HepG2 (cell line): ENCODE measurements around the gene VPREB3. TPM values are rescaled to one million over a fixed set of nuclear protein-coding genes. Genes with fewer than 3 reads are reported as not detected.
A peak's percentile ranks its signal among the peaks of the same experiment; 100 is the strongest.

Source experiments
- ATAC-seq: fragments of 200-7000 bp; cut with Tn5 transposase; 3 replicates; pipeline ENCODE4 v1.9.1; 2020; ENCODE audit warnings: mild to moderate bottlenecking, moderate library complexity
- BruUV-seq: library from RNA; stranded (reverse); fragments of 400-500 nt; replicated peaks from 2 replicates; lab custom pipeline; 2021; lab: Mats Ljungman, UMichigan
- CTCF ChIA-PET: fragments of 300-600 bp; formaldehyde crosslinking; extraction: SDS; loops from one replicate; lab custom pipeline; 2021; ENCODE audit warnings: low total read pairs, inconsistent platforms, low intra/inter-chr PET ratio; lab: Yijun Ruan, JAX
- POLR2A ChIA-PET: fragments of 350-600 bp; sonication (Branson Sonifier 250); formaldehyde crosslinking; loops from one replicate; lab custom pipeline; 2020; ENCODE audit warnings: antibody characterized with exemption, inconsistent platforms; lab: Yijun Ruan, JAX
- DNase-seq: peaks from one replicate; pipeline ENCODE4 v3.0.0-alpha.2; 2015; ENCODE audit warnings: low spot score
- FAIRE-seq: peaks from 3 replicates; lab custom pipeline; 2011; peaks lifted over from hg19 to GRCh38; lab: Jason Lieb, UNC
- H2AFZ ChIP-seq: one replicate; pipeline ENCODE4 v1.6.1; 2011; ENCODE audit warnings: low read length, inconsistent platforms
- H3K27ac ChIP-seq: fragments of 300-600 bp; 3 replicates; pipeline ENCODE4 v1.8.0; 2011; ENCODE audit warnings: mixed run types, mild to moderate bottlenecking, mixed read lengths, low read length, inconsistent platforms; ENCODE audit not compliant: insufficient read depth; ENCODE audit errors: extremely low read length
- H3K27me3 ChIP-seq, 2 experiments: fragments of 200-600 bp in 1 of 2; 2 replicates in 1 of 2; 3 replicates in 1 of 2; pipeline versions ENCODE4 v1.6.0 to v1.8.0; 2011; ENCODE audit warnings: low read length in 2 of 2, mild to moderate bottlenecking in 2 of 2, moderate library complexity in 2 of 2, inconsistent platforms in 1 of 2; ENCODE audit not compliant: insufficient read depth in 2 of 2, control insufficient read depth in 1 of 2
- H3K36me3 ChIP-seq, 2 experiments: fragments of 200-600 bp in 1 of 2; replicated peaks in 1 of 2; 2 replicates in 1 of 2; 3 replicates in 1 of 2; pipeline versions ENCODE4 v1.5.1 to v1.8.0; 2011; ENCODE audit warnings: low read length in 2 of 2, inconsistent platforms in 1 of 2; ENCODE audit not compliant: insufficient read depth in 2 of 2, control insufficient read depth in 1 of 2
- H3K4me1 ChIP-seq: 2 replicates; pipeline ENCODE4 v1.5.1; 2012; ENCODE audit warnings: low read length, inconsistent platforms; ENCODE audit not compliant: insufficient read depth
- H3K4me2 ChIP-seq: 2 replicates; pipeline ENCODE4 v1.6.0; 2011; ENCODE audit warnings: low read depth, low read length, inconsistent platforms
- H3K4me3 ChIP-seq, 3 experiments: fragments of 200-600 bp in 1 of 3; sonication (generic), shearing (Covaris generic) in 1 of 3; replicated peaks in 1 of 3; 2 replicates each; pipeline ENCODE4 v1.5.1; 2011 to 2016; ENCODE audit warnings: low read length in 3 of 3, inconsistent platforms in 2 of 3, low read depth in 2 of 3, mild to moderate bottlenecking in 2 of 3, control low read depth in 1 of 3, mixed read lengths in 1 of 3; ENCODE audit not compliant: insufficient read depth in 1 of 3
- H3K79me2 ChIP-seq: one replicate; pipeline ENCODE4 v1.6.1; 2011; ENCODE audit warnings: low read length, inconsistent platforms; ENCODE audit not compliant: insufficient read depth
- H3K9ac ChIP-seq: 2 replicates; pipeline ENCODE4 v1.6.0; 2011; ENCODE audit warnings: mild to moderate bottlenecking, low read depth, low read length, inconsistent platforms; ENCODE audit not compliant: insufficient read depth
- H3K9me3 ChIP-seq: 2 replicates; pipeline ENCODE4 v1.5.1; 2012; ENCODE audit warnings: mild to moderate bottlenecking, low read length
- H4K20me1 ChIP-seq: 2 replicates; pipeline ENCODE4 v1.6.0; 2011; ENCODE audit warnings: inconsistent platforms, mild to moderate bottlenecking, low read length, moderate library complexity; ENCODE audit not compliant: insufficient read depth
- FOXO1 ChIP-seq: sonication (generic); formaldehyde crosslinking; IDR thresholded peaks from 2 replicates; pipeline ENCODE4 v1.4.0; 2020; ENCODE audit warnings: missing genetic modification reagents
- KAT2B ChIP-seq: fragments of 150-350 bp; IDR thresholded peaks from 2 replicates; pipeline ENCODE4 v1.6.1; 2014; ENCODE audit warnings: low read depth, low read length, borderline replicate concordance
- KDM2A ChIP-seq: sonication (generic); formaldehyde crosslinking; IDR thresholded peaks from 2 replicates; pipeline ENCODE4 v1.4.0; 2020; ENCODE audit warnings: low read depth, missing genetic modification reagents, borderline replicate concordance
- MED1 ChIP-seq: sonication (generic); formaldehyde crosslinking; IDR thresholded peaks from 2 replicates; pipeline ENCODE4 v1.4.0; 2020; ENCODE audit warnings: missing genetic modification reagents
- ONECUT2 ChIP-seq: sonication (generic); formaldehyde crosslinking; IDR thresholded peaks from 2 replicates; pipeline ENCODE4 v1.4.0; 2020; ENCODE audit warnings: missing genetic modification reagents
- SP5 ChIP-seq: IDR thresholded peaks from 2 replicates; pipeline ENCODE4 v1.6.1; 2016; ENCODE audit warnings: low read depth, borderline replicate concordance
- TBX2 ChIP-seq: sonication (generic); formaldehyde crosslinking; IDR thresholded peaks from 2 replicates; pipeline ENCODE4 v1.5.0; 2020; ENCODE audit warnings: missing genetic modification reagents, mild to moderate bottlenecking, borderline replicate concordance
- ZMAT3 ChIP-seq: sonication (generic); formaldehyde crosslinking; conservative IDR thresholded peaks from 2 replicates; pipeline ENCODE4 v1.7.0; 2021; ENCODE audit warnings: missing genetic modification reagents
- ZNF773 ChIP-seq: sonication (generic); formaldehyde crosslinking; IDR thresholded peaks from 2 replicates; pipeline ENCODE4 v1.4.0; 2020; ENCODE audit warnings: missing genetic modification reagents, borderline replicate concordance
- ZNF850 ChIP-seq: sonication (generic); formaldehyde crosslinking; conservative IDR thresholded peaks from 2 replicates; pipeline ENCODE4 v1.9.0; 2021; ENCODE audit warnings: mild to moderate bottlenecking, missing genetic modification reagents
- WGBS: methylation state at CpG from one replicate; pipeline ENCODE4 v1.1.6; 2017; ENCODE audit warnings: low lambda C conversion rate; 5-methylcytosine and 5-hydroxymethylcytosine counted together
- in situ Hi-C: cut with HindIII; loops from 2 replicates; pipeline ENCODE4 v1.10.0; 2017; ENCODE audit warnings: low pct_unique_long_range_greater_than_20kb; ENCODE audit not compliant: extremely low pct_ligation_motif_present
- intact Hi-C: fragments of 100-400 bp; cut with micrococcal nuclease; formaldehyde crosslinking; loops from one replicate; pipeline ENCODE4 v1.10.0; 2022; ENCODE audit not compliant: unreplicated experiment
- polyA plus RNA-seq, 8 experiments: library from polyadenylated mRNA; depleted of rRNA in 3 of 8; stranded (reverse) in 7 of 8; unstranded in 1 of 8; fragments of >200 nt; fragmentation: Illumina TruSeq in 4 of 8; extraction: Trizol in 4 of 8; gene quantifications; 2 replicates each; pipeline versions ENCODE4 v1.2.1 to v1.2.3, GENCODE V29; 2011 to 2016; ENCODE audit warnings: low read depth in 4 of 8, missing spikeins in 1 of 8, mixed read lengths in 1 of 8; ENCODE audit not compliant: insufficient read depth in 1 of 8
- total RNA-seq, 5 experiments: library from RNA; depleted of rRNA; stranded (reverse); fragments of >200 nt; fragmentation: Illumina TruSeq; extraction: Trizol; gene quantifications; 2 replicates each; pipeline ENCODE4 v1.2.3, GENCODE V29; 2016; ENCODE audit warnings: low read depth in 1 of 5
- TF ChIP-seq, protein P1 (sequence below): sonication (generic); formaldehyde crosslinking; IDR thresholded peaks from 2 replicates; pipeline ENCODE4 v1.5.1; 2020; ENCODE audit warnings: mild to moderate bottlenecking, missing genetic modification reagents, moderate library complexity
- TF ChIP-seq, protein P2 (sequence below): IDR thresholded peaks from 2 replicates; pipeline ENCODE4 v1.6.1; 2018; ENCODE audit warnings: missing genetic modification reagents, mild to moderate bottlenecking, missing compliant biosample characterization
- TF ChIP-seq, protein P3 (sequence below): sonication (generic); formaldehyde crosslinking; IDR thresholded peaks from 2 replicates; pipeline ENCODE4 v1.4.0; 2020; ENCODE audit warnings: missing genetic modification reagents, borderline replicate concordance
- TF ChIP-seq, protein P4 (sequence below): sonication (generic); formaldehyde crosslinking; IDR thresholded peaks from 2 replicates; pipeline ENCODE4 v1.4.0; 2020; ENCODE audit warnings: missing genetic modification reagents

Gene VPREB3
- total and polyA plus RNA-seq, 2 of the 13 experiments (the other 11 are each of a cell fraction or from before 2014, with no cell fraction given), result 0.22 TPM; not detected in 1

DNA sequence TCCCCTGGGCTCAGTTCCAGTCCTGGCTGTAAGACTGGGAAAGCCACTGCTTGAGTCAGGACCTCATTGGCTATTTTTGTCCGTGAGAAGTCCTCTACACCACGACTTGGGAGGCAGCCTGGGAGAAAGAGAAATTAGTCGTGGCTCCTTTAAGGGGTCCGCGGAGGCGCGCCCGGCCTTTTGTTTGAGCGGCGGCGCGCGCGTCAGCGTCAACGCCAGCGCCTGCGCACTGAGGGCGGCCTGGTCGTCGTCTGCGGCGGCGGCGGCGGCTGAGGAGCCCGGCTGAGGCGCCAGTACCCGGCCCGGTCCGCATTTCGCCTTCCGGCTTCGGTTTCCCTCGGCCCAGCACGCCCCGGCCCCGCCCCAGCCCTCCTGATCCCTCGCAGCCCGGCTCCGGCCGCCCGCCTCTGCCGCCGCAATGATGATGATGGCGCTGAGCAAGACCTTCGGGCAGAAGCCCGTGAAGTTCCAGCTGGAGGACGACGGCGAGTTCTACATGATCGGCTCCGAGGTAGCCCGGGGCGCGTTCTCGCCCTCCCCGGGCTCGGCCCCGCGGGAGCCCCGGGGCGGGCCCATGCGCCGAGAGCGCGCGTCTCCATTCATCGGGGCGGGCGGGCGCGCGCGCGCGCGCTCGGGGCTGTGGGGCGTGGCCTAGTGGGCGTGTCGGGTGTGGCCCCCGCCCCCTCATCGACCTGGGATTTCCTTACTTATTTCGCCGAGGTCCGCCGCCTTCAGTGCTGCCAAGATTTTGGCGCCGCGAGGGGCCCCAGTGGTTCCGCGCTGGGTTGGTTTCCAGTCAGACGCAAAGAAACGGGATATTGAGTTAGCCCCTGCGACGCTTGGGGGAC, 32.8 kb upstream of the VPREB3 start, which contains the start of gene SMARCB1:
Gene SMARCB1, plus strand, starts transcription at position 215 of the 848 bp plus-strand sequence. Its CDS starts 204 bp downstream, at position 419.
- POLR2A ChIA-PET, result interaction anchor here (0.6 to 7.1 kb wide), 7 partner anchors 12 to 70 kb away, joined by 3 to 201 read pairs (median 5); partner anchors contain the start of genes CHCHD10, MMP11 and SLC2A11
- H3K9me3 ChIP-seq, result no peaks in the 10 kb centered on the region
- peaks cover 23% of the 10 kb centered on the region for H4K20me1 ChIP-seq
- peak within 1 kb of the TSS; percentile 99 for H3K9ac ChIP-seq
- CTCF ChIA-PET, result no interaction called here
- intact Hi-C loops (loop anchor here (5.0 kb wide), 1 partner anchor 70 kb away; the partner anchor contains the start of gene SLC2A11), in situ Hi-C loops (no loop called here)
- H3K36me3 ChIP-seq, result peaks cover 4 to 7% of the 10 kb centered on the region in 2 experiments; a peak in 4 of 5 replicates
- H3K4me3 ChIP-seq, result peak within 1 kb of the TSS; percentile 84 to 92 (median 90)
- peak within 1 kb of the TSS; percentile 58 for H2AFZ ChIP-seq
- peaks cover 44% of the 10 kb centered on the region for H3K79me2 ChIP-seq
- H3K4me2 ChIP-seq, result peak within 1 kb of the TSS; percentile 99
- no peak for FAIRE-seq
- WGBS, result 0% methylated on average over 17 of the region's 97 CpGs
- DNase-seq, result peak; percentile 70
- no peaks in the 10 kb centered on the region for H3K27me3 ChIP-seq
- peak; percentile 43 for ATAC-seq
- H3K27ac ChIP-seq, result peak within 1 kb of the TSS; percentile 99
- peaks cover 71% of the 10 kb centered on the region for H3K4me1 ChIP-seq
- BruUV-seq, result no TSS peak
- TF ChIP-seq, protein P1, sequence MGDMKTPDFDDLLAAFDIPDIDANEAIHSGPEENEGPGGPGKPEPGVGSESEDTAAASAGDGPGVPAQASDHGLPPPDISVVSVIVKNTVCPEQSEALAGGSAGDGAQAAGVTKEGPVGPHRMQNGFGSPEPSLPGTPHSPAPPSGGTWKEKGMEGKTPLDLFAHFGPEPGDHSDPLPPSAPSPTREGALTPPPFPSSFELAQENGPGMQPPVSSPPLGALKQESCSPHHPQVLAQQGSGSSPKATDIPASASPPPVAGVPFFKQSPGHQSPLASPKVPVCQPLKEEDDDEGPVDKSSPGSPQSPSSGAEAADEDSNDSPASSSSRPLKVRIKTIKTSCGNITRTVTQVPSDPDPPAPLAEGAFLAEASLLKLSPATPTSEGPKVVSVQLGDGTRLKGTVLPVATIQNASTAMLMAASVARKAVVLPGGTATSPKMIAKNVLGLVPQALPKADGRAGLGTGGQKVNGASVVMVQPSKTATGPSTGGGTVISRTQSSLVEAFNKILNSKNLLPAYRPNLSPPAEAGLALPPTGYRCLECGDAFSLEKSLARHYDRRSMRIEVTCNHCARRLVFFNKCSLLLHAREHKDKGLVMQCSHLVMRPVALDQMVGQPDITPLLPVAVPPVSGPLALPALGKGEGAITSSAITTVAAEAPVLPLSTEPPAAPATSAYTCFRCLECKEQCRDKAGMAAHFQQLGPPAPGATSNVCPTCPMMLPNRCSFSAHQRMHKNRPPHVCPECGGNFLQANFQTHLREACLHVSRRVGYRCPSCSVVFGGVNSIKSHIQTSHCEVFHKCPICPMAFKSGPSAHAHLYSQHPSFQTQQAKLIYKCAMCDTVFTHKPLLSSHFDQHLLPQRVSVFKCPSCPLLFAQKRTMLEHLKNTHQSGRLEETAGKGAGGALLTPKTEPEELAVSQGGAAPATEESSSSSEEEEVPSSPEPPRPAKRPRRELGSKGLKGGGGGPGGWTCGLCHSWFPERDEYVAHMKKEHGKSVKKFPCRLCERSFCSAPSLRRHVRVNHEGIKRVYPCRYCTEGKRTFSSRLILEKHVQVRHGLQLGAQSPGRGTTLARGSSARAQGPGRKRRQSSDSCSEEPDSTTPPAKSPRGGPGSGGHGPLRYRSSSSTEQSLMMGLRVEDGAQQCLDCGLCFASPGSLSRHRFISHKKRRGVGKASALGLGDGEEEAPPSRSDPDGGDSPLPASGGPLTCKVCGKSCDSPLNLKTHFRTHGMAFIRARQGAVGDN (CRISPR knock-in tag), result peak; percentile 87
- TF ChIP-seq TBX2 (CRISPR knock-in tag) (peak; percentile 40), ZMAT3 (CRISPR knock-in tag) (peak; percentile 79; the same call in 1 of the 2 replicates), ZNF850 (CRISPR knock-in tag) (no peak), KDM2A (peak; percentile 56; the same call in 1 of the 2 replicates), MED1 (CRISPR knock-in tag) (peak; percentile 65), FOXO1 (CRISPR knock-in tag) (no peak), ZNF773 (peak; percentile 69; the same call in 1 of the 2 replicates), ONECUT2 (CRISPR knock-in tag) (peak; percentile 64; the same call in 1 of the 2 replicates), SP5 (CRISPR knock-in tag) (0 out of 2 replicates have a peak, but pooled peaks have one; percentile 23), KAT2B (0 out of 2 replicates have a peak, but pooled peaks have one; percentile 5)
- TF ChIP-seq, protein P2, sequence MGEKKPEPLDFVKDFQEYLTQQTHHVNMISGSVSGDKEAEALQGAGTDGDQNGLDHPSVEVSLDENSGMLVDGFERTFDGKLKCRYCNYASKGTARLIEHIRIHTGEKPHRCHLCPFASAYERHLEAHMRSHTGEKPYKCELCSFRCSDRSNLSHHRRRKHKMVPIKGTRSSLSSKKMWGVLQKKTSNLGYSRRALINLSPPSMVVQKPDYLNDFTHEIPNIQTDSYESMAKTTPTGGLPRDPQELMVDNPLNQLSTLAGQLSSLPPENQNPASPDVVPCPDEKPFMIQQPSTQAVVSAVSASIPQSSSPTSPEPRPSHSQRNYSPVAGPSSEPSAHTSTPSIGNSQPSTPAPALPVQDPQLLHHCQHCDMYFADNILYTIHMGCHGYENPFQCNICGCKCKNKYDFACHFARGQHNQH, result 0 out of 2 replicates have a peak, but pooled peaks have one; percentile 24
- TF ChIP-seq, protein P3, sequence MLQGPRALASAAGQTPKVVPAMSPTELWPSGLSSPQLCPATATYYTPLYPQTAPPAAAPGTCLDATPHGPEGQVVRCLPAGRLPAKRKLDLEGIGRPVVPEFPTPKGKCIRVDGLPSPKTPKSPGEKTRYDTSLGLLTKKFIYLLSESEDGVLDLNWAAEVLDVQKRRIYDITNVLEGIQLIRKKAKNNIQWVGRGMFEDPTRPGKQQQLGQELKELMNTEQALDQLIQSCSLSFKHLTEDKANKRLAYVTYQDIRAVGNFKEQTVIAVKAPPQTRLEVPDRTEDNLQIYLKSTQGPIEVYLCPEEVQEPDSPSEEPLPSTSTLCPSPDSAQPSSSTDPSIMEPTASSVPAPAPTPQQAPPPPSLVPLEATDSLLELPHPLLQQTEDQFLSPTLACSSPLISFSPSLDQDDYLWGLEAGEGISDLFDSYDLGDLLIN (CRISPR knock-in tag), result peak; percentile 50; the same call in 1 of the 2 replicates
- TF ChIP-seq, protein P4, sequence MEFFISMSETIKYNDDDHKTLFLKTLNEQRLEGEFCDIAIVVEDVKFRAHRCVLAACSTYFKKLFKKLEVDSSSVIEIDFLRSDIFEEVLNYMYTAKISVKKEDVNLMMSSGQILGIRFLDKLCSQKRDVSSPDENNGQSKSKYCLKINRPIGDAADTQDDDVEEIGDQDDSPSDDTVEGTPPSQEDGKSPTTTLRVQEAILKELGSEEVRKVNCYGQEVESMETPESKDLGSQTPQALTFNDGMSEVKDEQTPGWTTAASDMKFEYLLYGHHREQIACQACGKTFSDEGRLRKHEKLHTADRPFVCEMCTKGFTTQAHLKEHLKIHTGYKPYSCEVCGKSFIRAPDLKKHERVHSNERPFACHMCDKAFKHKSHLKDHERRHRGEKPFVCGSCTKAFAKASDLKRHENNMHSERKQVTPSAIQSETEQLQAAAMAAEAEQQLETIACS (CRISPR knock-in tag), result peak; percentile 96
